Measurements from ENCODE around the gene KIF13A.

The KIF13A gene

DNA sequence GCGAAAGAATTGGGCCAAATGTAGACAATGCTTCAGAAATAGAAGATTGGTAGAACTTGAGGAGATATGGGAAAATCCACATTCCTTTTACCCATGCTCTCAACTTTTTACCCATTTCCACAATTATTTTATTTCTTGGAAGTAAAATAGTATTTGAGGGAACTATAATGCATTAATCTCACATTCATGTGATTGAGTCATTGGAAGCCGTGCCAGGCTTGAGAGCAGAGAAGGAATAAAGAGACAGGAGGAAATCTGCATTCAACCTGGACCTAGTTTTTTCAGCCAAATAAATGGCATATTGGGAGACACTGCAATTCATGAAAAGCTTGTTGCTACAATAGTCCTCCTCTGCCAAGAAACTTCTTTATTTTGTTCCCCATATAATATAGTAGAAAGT is 278.0 kb downstream of the KIF13A start:
- FAIRE-seq (no peak), DNase-seq (ENCODE audit: insufficient read length, low spot score) (no peak)
- TF ChIP-seq, protein P1, sequence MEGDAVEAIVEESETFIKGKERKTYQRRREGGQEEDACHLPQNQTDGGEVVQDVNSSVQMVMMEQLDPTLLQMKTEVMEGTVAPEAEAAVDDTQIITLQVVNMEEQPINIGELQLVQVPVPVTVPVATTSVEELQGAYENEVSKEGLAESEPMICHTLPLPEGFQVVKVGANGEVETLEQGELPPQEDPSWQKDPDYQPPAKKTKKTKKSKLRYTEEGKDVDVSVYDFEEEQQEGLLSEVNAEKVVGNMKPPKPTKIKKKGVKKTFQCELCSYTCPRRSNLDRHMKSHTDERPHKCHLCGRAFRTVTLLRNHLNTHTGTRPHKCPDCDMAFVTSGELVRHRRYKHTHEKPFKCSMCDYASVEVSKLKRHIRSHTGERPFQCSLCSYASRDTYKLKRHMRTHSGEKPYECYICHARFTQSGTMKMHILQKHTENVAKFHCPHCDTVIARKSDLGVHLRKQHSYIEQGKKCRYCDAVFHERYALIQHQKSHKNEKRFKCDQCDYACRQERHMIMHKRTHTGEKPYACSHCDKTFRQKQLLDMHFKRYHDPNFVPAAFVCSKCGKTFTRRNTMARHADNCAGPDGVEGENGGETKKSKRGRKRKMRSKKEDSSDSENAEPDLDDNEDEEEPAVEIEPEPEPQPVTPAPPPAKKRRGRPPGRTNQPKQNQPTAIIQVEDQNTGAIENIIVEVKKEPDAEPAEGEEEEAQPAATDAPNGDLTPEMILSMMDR (IDR thresholded peaks at IDR 0.05; ENCODE audit: insufficient read depth, missing control alignments), result no peak

Data from D721Med (cell line).